ENCODE measurements around the gene PPM1B.

DNA sequence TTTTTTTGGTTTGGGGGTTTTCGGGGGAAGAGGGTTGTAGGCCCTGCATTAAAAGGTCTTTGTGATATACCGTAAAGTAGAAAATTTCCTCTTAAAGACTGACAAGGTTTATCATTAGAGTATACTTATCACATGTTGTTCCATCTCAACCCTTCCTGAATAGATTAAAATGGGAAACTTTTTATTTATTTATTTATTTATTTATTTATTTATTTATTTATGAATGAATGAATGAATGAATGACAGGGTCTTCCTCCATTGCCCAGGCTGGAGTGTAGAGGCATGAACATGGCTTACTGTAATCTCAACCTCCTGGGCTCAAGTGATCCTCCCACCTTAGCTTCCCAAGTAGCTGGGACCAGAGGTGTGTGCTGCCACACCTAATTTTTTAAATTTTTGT is 58.1 kb downstream of the PPM1B start:
- TF ChIP-seq EZH2 (IDR thresholded peaks at IDR 0.05; ENCODE audit: low read length, missing control alignments) (no peak), CTCF (conservative IDR thresholded peaks at IDR 0.05 in 1 of 2, IDR thresholded peaks at IDR 0.05 in 1 of 2; ENCODE audit: low read depth in 1 of 2, low read length in 2 of 2) (no peak)

Measured in fibroblast of lung (primary cell).